HG02852 (cell line): ENCODE data around the gene ADPRHL1.
"Not testable (repeated sequence)": the region's sequence is repeated elsewhere in the genome, so short reads cannot be mapped to it uniquely, and the experiment has no call there.

Source experiments
- ATAC-seq: cut with Tn5 transposase; IDR thresholded peaks from one replicate; pipeline ENCODE4 v1.9.1; 2021; ENCODE audit warnings: mild to moderate bottlenecking, moderate library complexity; ENCODE audit not compliant: unreplicated experiment

Gene ADPRHL1

DNA sequence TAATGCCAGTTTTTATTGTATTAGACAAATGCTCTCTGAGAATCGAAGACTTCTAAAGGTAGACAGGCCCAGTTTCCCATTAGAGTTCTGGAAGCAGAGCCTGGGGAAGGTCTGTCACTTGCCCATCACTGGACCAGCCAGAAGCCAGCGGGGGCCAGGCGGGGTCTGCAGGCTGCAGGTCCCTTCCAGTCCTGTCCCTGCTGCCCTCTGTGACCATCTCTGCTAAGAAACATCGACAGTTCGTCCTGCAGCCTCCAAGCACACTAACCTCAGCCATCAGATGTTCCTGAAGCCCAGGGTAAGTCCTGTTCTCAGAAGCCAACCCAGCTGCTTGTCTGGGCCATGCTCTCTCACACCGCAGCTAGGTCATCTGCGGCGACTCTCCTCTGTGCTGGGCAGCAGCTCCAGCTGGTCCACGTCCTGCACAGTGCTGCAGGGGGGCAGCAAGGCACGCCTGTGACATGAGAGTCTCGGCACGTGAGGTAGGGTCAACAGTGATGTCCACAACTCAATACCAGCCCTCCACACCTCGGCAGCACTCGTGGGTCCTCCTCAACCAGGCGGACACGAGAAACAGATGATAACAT lies 2.9 kb upstream of the ADPRHL1 start:
- ATAC-seq = no peak

GRCh38 chr13:113455384-113455783 lies 2.1 kb upstream of the ADPRHL1 start:
- ATAC-seq = no peak

DNA sequence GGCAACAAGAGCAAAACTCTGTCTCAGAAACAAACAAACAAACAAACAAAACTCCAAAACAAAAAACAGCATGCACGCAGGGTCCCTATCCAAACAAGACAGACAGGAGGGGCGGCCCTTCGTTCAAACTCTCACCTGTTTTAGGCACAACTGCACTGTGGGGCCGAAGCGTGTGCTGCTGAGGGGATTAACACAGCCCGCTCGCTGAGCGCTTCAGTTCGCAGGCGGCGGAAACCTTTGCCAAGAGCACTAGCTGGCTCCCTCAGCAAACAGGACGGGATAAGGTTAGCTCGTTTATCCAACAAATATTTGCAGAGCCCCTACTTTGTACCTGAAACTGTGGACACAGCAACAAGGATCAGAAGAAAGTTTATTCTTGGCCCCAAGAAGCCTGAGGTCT lies 1.6 kb upstream of the ADPRHL1 start:
- ATAC-seq = no peak

DNA sequence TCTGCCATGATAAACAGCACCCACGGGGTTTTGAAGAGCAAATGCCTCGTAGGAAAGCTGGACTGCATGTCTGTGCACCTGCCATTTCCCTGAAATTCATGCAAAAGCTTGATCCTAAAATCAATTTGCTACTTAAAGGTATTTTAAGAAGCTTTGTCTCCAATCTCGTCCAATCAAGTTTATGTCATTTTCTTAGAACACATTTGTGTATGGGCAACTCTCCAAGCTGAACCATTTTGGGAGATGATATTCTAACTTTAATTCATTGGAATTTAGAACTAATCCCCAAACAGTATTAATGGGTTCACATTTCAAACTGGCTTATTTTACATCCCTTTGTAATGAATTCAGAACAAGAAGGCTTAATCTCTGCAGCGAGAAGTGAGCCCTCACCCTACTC lies 822 bp downstream of the ADPRHL1 start:
- ATAC-seq = no peak

GRCh38 chr13:113451951-113452421 lies 1.3 kb downstream of the ADPRHL1 start:
- no peak for ATAC-seq

DNA sequence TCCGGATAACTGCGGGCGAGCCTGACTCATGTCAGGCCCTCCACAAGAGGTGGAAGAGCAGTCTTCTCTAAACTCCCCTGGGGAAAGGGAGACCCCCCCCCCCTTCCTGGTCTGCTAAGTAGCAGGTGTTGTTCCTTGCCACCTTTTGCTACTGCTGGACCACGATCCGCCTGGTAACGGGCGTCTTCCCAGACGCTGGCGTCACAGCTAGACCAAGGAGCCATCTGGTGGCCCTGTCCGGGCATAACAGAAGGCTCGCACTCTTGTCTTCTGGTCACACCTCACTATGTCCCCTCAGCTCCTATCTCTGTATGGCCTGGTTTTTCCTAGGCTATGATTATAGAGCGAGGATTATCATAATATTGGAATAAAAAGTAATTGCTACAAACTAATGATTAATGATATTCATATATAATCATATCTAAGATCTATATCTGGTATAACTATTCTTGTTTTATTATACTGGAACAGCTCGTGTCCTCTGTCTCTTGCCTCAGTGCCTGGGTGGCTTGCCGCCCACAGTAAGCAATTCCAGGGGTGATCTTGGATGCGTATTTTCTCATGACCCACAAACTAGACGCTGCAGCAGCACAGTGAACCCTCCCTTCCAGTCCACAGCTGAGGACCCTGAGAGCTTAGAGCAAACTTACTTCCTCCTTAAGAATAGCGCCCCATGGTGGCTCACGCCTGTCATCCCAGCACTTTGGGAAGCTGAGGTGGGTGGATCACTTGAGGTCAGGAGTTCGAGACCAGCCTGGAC lies 2.2 kb downstream of the ADPRHL1 start:
- not testable (repeated sequence) for ATAC-seq

DNA sequence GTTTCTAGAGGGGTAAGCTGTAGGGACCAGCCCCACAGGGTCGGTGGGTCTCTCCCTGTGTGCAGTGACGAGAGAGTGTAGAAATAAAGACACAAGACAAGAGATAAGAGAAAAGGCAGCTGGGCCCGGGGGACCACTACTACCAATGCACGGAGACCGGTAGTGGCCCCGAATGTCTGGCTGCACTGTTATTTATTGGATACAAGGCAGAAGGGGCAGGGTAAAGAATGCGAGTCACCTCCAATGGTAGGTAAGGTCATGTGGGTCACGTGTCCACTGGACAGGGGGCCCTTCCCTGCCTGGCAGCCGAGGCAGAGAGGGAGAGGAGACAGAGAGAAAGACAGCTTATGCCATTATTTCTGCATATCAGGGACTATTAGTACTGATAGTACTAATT lies 2.9 kb downstream of the ADPRHL1 start:
- not testable (repeated sequence) for ATAC-seq

- ATAC-seq = no peak
These were observed 3.5 kb downstream of the ADPRHL1 start for GRCh38 chr13:113449693-113450347.

DNA sequence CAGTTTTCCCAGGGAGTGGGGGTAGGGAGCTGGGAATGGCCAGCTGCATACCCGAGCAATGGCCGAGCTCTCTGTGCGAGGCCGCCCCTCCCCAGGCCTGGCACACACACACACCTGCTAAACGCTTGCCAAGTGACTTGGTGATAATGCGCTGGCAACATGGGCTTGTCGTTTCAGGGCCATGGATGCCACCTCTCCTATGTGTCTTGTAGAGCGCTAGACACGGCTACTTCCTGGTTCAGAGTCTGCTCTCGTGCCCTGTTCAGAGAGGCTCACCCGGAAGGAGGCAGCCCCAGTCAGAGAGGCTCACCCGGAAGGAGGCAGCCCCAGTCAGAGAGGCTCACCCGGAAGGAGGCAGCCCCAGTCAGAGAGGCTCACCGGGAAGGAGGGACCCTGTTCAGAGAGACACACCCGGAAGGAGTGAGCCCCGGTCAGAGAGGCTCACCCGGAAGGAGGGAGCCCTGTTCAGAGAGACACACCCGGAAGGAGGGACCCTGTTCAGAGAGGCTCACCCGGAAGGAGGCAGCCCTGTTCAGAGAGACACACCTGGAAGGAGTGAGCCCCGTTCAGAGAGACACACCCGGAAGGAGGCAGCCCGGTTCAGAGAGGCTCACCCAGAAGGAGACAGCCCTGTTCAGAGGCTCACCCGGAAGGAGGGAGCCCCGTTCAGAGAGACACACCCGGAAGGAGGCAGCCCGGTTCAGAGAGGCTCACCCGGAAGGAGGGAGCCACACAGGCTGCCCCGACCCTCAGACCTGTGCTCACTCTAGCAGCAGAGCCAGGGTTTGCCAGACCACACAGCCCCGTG lies 4.2 kb downstream of the ADPRHL1 start:
- ATAC-seq = no peak

GRCh38 chr13:113448545-113448884 lies 4.8 kb downstream of the ADPRHL1 start:
- ATAC-seq = no peak

- ATAC-seq = no peak
These were observed 5.7 kb downstream of the ADPRHL1 start for GRCh38 chr13:113447596-113447995.

DNA sequence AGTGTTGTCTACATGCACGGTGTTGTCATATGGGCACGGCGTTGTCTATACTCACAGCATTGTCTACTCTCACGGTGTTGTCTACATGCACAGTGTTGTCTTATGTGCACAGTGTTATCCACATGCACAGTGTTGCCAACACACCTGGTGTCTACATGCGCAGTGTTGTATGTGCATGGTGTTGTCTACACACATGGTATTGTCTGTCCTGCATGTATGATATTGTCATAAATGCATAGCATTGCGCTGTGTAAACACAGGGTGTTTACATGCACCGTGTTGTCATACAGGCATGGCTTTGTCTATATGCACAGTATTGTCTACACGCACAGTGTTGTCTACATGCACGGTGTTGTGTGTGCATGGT lies 6.8 kb downstream of the ADPRHL1 start:
- ATAC-seq = no peak

- ATAC-seq = no peak
These were observed 7.3 kb downstream of the ADPRHL1 start for GRCh38 chr13:113445791-113446487.

GRCh38 chr13:113443991-113444390 lies 9.3 kb downstream of the ADPRHL1 start:
- no peak for ATAC-seq

- no peak for ATAC-seq
These were observed 10.3 kb downstream of the ADPRHL1 start for GRCh38 chr13:113442985-113443362.

- no peak for ATAC-seq
These were observed 10.8 kb downstream of the ADPRHL1 start for GRCh38 chr13:113442354-113442984.

GRCh38 chr13:113441661-113442060 lies 11.6 kb downstream of the ADPRHL1 start:
- ATAC-seq = no peak

DNA sequence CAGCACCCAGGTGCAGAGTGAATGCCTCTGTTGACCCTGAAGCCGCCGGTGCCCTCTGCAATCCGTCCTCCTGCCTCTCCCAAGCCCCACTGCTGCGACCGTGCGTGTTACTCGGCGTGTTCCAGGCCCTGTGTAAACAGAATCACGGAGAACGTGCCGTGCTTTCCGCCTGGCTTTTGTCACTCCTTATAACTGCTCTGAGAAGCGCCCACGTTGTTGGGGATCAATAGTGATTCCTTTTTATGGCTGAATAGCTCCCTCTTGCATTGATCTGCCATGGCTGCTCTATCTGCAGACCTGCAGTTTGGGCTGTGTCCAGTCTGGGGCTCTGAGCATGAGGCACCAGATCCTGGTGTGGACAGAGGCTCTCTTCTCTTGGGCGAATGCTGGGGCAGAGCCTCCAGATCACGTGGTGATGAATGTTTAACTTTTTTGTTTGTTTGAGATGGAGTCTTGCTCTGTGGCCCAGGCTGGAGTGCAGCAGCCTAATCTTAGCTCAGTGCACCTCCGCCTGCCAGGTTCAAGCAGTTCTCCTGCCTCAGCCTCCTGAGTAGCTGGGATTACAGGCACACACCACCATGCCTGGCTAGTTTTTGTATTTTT lies 15.8 kb downstream of the ADPRHL1 start:
- ATAC-seq = no peak

DNA sequence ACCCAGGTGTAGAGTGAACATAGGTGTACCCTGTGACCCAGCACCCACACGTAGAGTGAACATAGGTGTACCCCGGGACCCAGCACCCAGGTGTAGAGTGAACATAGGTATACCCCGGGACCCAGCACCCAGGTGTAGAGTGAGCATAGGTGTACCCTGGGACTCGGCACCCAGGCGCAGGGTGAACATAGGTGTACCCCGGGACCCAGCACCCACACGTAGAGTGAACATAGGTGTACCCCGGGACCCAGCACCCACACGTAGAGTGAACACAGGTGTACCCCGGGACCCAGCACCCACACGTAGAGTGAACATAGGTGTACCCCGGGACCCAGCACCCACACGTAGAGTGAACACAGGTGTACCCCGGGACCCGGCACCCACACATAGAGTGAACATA lies 16.4 kb downstream of the ADPRHL1 start:
- not testable (repeated sequence) for ATAC-seq

- not testable (repeated sequence) for ATAC-seq
These were observed 17.4 kb downstream of the ADPRHL1 start for GRCh38 chr13:113435907-113436306.
